Measurements from ENCODE around the gene PKLR.
A peak's percentile ranks its signal among the peaks of the same experiment; 100 is the strongest.

PKLR gene

DNA sequence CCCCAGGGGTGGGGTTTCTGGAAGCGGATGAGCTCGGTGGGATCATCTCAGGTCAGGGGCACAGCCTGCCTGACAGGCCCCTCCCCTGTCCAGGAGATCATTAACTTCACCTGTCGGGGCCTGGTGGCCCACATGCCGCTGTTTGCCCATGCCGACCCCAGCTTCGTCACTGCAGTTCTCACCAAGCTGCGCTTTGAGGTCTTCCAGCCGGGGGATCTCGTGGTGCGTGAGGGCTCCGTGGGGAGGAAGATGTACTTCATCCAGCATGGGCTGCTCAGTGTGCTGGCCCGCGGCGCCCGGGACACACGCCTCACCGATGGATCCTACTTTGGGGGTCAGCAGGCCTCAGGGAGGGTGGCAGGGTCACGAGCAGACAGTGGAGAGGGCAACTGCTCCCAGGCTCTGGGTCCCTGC lies 15.6 kb downstream of the PKLR start:
- no peak for DNase-seq (ENCODE audit: low read depth in 4 of 4, low spot score in 1 of 4)

DNA sequence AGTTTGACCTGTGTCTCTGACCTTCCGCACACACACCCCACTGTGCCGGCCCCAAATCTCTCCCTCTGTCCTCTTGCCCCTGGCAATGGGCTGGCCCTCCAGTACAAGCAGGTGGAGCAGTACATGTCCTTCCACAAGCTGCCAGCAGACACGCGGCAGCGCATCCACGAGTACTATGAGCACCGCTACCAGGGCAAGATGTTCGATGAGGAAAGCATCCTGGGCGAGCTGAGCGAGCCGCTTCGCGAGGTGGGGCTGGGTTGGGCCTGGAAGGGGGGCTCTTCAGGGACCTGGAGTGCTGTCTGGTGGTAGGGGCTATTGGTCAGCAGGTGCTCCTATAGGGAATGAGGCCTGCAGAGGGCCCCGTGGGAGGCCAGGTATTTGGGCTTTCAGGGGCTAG lies 16.2 kb downstream of the PKLR start:
- no peak for DNase-seq (ENCODE audit: low read depth in 4 of 4, low spot score in 1 of 4)

DNA sequence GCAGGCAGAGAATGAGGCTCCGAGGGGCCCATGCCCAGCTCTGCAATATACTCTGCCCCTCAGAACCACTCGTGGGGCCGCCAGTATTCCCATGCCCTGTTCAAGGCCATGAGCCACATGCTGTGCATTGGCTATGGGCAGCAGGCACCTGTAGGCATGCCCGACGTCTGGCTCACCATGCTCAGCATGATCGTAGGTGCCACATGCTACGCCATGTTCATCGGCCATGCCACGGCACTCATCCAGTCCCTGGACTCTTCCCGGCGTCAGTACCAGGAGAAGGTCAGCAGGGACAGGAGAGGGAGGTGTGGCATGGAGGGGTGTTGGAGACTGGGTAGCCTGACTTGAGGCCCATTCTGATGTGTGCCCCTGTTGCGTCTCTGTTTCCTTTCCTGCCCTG lies 16.8 kb downstream of the PKLR start:
- no peak for DNase-seq (ENCODE audit: low read depth in 4 of 4, low spot score in 1 of 4)

DNA sequence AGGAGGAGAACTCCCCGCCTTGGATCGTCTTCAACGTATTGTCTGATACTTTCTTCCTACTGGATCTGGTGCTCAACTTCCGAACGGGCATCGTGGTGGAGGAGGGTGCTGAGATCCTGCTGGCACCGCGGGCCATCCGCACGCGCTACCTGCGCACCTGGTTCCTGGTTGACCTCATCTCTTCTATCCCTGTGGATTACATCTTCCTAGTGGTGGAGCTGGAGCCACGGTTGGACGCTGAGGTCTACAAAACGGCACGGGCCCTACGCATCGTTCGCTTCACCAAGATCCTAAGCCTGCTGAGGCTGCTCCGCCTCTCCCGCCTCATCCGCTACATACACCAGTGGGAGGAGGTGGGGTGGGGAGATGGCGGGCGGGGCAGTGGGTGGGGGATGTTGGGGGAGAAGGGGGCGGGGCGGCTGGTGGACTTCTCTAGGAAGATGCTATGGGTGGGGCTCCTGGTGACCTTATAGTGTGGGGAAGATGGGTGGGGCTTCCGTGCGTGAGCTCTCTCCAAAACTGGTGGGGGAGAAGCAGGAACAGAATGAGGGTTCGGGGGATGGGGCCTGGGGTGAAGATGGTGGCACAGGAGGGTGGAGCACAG lies 18.6 kb downstream of the PKLR start:
- DNase-seq (ENCODE audit: low read depth in 4 of 4, low spot score in 1 of 4): no peak

DNA sequence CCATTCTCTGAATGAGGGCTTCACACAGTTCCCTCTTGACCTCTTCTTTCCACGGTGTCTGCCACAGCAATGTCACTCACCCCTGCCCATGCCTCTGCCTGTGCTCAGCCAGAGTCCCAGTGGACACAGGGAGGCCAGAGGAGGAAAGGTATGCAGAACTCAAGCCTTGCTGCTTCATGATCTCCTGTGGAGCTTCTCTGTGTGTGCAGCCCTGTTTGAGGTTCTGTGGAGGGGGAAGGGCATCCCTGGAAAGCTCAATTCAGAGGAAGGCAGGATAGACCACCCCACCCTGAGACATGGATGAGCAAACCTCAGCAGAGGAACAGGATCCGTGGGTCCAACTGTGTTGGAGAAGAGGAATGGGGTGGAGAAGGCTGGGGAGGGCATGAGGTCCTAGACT lies 22.0 kb downstream of the PKLR start:
- DNase-seq (ENCODE audit: low read depth in 4 of 4, low spot score in 1 of 4): no peak

DNA sequence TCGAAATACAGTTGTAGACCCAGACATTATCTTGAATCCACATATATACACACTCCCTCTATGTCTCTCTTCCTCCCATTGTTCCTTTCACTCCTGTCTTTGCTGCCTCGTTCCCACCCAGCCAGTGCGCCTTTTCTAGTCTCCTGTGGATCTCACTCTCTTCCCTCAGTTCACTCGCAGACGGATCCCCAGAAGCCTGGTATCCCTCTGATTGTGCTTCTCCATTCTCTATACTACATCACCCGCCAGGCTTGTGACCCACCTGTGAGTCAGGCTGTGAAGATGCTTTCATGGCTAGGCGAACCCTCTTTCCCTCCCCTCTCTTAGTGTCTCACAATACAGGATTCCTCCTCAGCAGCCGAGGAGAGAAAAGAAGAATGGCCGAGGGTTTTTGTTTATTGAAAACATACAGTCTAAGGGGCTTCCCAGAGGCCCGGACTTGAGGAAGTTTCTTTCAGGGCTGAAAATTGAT lies 22.5 kb downstream of the PKLR start:
- DNase-seq (ENCODE audit: low read depth in 4 of 4, low spot score in 1 of 4): no peak

DNA sequence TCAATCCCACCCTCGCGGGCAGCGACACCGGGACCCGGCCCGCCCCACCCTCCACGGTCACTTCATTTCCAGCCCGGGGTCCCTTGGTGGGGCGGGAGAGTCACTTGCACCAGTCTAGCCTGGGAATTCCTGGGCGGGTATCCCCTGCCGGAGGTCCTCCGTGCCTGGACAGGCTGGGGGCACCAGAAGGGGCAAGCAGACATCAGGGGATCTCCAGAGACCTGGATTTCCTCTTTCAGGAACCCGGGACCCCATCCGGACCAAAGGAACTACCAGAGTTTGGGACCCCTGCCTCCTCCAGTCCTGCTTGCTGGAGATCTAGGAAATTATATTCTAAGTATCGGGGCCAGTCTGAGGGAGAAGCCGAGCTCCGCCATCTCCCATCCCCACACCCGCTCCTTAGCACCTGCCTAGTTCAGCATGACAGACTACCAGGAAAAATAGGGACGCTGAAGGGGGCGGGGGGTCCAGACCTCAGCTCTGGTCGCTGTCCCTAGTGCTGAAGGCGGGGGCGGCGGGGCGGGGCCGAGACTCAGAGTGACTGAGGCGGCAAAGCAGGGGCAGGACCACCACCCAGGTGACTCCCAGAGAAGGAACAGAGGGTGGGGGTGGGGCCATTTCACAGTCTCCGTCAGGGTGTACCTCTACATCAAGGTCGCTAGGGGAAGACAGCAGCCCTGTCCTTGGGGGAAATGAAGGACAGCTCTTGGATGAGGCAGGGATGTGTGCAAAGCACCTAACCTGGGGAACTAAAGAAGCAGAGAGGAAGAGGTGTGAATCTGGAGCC lies 23.1 kb downstream of the PKLR start:
- peak in 3 of 4 experiments; percentile 51 to 67 (median 52) for DNase-seq (ENCODE audit: low read depth in 4 of 4, low spot score in 1 of 4)

DNA sequence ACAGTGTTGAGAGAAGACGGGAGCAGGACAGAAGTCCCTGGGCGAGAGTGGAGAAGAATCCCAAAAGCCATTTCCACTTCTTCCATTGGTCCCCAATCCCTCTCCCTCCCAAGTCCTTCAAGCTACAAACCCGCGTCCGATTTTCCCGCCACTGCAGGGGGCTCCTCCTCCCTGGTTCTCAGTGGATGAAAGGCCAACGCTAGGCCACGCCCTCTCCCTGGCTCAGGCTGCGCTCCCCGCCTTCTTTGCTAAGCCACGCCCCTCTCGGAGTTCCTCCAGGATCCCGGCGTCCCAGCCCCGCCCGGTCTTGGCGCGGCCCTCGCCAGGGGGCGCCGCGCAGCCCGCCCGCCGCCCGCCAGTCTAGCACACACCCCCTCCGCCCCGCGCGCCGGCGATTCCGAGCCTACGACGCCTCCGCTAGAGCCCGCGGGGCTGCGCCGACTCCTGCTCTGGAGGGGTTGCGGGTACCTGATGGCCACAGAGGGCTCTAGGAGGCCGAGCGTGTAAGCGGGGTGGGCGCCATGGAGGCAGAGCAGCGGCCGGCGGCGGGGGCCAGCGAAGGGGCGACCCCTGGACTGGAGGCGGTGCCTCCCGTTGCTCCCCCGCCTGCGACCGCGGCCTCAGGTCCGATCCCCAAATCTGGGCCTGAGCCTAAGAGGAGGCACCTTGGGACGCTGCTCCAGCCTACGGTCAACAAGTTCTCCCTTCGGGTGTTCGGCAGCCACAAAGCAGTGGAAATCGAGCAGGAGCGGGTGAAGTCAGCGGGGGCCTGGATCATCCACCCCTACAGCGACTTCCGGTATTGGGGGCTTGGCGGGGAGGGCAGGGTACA lies 24.0 kb downstream of the PKLR start, which contains the start of gene HCN3:
Gene HCN3 (plus strand): TSS at position 394 of the 832 bp plus-strand sequence. CDS start 128 bp downstream, at position 522.
- peak; percentile 92 to 98 (median 92) for DNase-seq (ENCODE audit: low read depth in 4 of 4, low spot score in 1 of 4)

DNA sequence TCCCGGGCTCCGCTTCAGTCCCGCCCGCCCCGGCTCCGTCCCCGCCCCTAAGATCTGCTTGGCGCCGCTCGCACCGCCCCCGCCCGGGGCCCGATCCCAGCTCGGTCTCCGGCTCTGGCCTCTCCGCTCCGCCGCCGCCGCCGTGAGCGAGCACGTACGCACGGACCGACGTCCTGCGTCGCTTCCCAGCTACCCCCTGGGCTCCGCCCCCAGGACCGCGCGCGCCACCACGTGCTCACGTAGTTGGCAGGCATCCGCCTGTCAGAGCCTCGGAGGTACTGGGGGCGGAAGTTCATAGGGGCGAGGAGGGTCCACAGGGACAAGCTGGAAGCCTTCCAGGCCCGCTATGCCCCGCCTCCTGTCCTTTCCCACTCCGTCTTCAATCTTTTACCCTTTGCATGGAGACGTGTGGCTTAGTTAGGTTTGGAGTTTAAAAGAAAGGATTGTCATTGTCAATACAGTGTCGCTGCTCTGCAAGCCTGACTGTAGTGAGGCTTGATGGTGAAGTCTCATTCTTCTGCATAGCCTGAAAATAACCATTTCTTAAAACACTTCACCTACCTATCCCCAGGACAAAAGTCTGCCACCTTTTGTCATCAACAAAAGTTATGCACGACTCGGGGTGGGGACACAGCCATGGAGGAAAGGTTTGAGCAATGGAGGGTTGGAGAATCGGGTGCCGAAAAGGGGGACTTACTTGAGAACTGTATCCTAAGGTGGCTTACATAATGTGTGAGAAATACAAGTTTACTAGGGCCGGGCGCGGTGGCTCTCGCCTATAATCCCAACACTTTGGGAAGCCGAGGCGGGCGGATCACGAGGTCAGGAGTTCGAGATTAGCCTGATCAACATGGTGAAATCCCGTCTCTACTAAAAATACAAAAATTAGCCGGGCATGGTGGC lies 27.6 kb downstream of the PKLR start, which contains the start of gene CLK2:
Gene CLK2 (minus strand): TSS at position 162 of the 903 bp plus-strand sequence. CDS start 2,527 bp downstream, outside the sequence.
- DNase-seq (ENCODE audit: low read depth in 4 of 4, low spot score in 1 of 4): peak; percentile 90 to 98 (median 96)

DNA sequence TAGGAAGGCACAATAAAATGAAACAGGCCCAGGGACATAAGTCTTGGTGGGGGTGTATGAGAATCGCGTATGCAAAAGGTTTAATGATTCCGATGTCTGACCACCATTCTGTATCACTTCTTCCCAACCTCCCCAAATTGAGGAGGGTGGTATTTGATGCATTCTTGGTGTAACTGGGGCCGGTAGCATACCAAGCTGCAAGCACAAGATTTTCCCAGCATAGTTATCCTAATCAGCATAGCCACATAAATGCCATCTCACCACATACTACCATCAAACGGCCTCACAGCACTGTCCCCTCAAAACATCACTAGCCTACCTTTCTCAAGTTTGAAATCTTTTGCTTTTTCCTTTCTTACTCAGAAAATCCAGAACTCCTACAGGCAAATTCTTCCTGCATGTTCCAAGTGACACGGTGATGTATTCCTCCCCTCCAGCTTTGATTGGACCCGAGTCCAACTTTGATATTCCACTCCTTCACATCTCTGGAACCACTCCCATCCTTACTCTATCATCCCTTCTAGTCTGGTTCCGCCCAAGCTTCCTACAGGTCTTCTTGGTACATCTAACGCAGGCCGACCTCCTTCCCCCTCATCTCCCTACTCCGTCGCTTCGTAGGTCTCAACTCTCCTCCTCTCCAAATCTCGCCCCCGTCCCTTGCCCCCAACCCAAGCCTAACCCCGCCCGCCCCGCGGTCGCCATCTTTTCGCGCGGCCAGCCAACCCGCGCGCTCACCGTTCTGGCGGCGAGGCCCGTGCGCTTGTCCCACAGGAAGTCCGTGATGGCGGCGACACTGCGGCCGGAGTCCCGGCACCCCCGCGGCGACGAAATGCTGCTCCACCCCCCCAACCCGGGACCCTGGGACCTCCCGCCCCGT lies 28.5 kb downstream of the PKLR start:
- DNase-seq (ENCODE audit: low read depth in 4 of 4, low spot score in 1 of 4): no peak

DNA sequence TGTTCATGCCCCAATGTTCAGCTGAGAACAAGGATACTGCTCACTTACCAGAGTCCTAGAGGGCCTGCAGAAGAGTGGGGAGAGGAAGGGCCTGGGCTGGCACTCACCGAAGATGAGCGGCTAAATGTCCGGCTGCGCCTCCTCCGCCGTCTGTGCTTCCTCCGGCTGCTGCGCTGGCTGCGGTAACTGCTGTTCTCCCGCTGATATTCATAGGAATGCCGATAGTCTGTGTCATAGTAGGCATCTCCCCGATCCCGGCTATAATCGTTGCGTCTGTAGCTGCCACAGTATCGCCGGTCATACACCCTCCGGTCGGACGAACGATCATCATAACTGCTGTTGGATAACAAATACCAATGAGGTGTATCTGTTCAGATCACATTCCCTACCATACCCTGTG lies 31.9 kb downstream of the PKLR start:
- DNase-seq (ENCODE audit: low read depth in 4 of 4, low spot score in 1 of 4): no peak

DNA sequence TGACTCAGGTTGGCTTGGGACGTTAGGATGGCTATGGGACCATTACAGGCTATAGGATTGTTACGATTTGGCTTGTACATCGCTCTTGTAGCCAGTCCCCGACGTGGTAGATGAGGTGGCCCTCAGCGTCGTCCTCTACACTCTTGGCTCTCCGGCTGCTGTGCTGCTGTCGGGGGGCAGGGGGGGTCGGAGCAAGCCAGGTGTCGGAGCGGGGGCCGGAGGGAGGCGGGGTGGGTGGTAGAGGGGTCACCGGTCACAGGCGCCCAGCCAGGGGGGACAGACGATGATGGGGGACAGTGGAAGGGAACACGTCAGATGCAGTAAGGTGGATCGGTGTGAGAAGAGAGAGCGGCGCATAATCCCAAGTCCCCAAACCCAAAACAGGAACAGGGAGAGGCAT lies 32.6 kb downstream of the PKLR start:
- DNase-seq (ENCODE audit: low read depth in 4 of 4, low spot score in 1 of 4): no peak

DNA sequence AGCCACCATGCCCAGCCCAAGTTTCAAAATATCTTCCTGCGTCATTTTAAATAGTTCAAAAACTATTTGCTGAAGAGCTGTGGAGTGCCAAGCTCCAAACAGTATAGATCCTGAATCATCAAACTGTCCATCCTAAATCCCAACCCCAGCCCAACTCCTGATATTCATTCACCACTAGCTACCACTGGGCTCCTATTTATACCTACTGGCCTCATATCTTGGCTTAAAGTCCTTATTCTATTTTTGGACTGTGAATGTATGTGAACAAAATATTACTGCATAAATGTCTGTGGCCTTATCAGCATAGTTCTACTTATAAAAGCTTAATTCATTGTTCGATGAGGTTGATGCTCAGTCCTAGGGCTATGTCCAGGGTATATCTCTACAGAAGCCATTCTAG lies 33.9 kb downstream of the PKLR start:
- no peak for DNase-seq (ENCODE audit: low read depth in 4 of 4, low spot score in 1 of 4)

DNA sequence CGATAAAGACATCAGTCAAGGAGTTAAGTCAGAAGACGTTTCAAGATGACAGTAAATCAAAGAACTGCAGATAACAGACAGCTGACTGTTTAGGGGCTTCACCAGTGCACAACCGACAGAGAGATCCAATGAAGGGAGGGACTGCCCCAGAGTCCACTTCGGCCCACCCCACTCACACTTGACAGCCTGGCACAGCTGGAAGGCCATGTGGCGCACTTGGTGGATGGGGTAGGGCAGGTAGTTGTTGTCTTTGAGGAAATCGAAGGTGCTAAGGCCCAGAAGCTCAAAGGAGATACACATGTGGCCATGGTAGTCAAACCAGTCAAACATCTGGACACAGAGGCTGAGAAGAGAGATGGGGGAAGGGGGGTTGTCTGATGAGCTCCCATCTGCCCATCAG lies 34.7 kb downstream of the PKLR start:
- DNase-seq (ENCODE audit: low read depth in 4 of 4, low spot score in 1 of 4): no peak

DNA sequence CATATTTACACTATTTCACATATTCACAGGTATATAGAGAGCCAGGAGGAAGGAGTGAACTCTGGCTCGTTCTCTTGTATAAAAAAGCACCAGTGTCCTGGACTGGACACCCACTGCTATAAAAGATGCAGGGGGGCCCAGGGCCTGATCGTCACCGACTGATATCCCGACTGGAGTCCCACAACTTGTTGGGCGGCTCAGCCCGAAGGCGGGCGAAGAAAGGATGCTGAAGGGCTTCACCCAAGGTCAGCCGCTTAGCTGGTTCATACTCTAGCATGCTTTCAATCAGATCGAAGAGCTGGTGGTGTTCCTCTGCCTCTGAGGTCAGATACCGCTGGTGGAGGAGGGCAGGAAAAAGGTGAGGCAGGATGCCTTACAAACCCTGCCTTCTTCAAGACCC lies 38.2 kb downstream of the PKLR start:
- no peak for DNase-seq (ENCODE audit: low read depth in 4 of 4, low spot score in 1 of 4)

DNA sequence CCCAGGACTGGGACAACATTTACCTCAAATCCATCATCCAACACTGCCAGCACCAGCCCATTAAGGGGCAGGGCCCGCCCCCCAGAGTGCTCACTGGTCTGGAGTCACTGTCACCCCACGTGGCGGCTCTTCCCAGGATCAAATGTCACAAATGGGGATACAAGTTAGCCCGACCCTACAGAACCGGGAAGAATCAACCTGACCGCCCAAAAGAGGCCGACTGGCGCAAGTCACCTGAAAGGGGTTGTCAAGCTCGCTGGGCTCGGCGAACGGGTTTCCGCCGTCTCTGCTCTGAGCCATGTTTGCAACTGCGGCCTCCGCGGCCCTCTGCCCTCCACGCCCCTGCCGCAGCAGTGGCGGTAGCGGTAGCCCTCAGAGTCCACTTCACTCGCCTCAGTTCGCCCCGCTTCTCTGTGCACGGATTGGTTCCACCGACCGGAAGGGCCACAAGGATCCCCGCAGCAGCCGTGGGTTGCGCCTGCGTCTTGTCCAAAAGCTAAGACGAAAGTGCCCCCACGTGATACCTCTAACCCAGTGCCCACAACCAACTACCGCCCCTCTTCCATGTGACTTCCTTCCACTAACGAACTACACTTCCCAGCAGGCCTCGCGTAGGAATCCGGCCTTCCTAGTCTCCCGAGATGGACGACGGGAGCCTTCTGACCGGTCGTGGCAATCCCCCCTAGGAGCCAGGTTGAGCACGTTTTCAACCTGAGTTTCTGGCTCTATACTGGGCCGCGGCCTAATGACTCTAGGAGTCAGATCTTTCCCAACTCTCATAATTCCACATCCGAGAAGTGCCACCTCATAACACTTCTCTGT lies 39.2 kb downstream of the PKLR start, which contains the start of gene SCAMP3:
Gene SCAMP3 (minus strand): TSS at position 509 of the 822 bp plus-strand sequence. CDS start 209 bp downstream, at position 300.
- DNase-seq (ENCODE audit: low read depth in 4 of 4, low spot score in 1 of 4): peak; percentile 59 to 84 (median 78)

DNA sequence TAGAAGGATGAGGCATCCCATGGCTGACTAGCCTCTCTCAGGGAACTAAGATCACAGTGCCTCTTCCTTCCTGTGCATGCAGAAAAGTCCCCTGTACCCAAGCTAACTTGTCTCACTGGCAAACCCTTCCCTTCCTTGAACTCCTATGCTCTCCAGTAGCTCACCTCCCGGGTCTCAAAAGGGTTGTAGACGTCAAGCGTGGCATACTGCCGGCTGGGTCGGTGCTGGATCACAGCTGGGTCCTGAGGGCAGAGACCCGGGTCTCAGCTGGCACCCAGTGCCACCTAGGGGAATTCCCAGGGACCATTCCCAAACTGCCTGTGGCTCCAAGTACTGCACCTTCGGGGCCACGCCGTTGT lies 39.8 kb downstream of the PKLR start:
- DNase-seq (ENCODE audit: low read depth in 4 of 4, low spot score in 1 of 4): no peak

DNA sequence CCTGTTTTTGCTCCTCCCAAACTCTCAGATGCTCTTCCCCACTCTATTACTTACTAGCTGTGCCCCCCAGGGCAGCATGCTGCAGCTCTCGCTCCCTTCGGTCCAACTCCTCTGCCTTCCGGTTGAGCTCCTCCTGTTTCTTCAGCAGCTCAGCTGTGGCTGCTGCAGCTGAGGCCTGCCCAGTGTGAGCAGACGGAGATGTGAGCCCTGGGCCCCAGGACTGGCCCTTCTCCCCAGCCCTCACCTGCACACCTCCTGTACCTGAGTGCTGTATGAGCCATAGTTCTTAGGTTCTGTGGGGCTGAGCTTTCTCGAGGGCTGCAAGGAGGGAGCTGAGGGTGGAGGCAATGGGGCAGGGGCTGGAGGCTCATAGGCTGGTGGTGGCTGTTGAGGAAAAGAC lies 41.0 kb downstream of the PKLR start:
- DNase-seq (ENCODE audit: low read depth in 4 of 4, low spot score in 1 of 4): no peak
